ENCODE results near the gene KRTAP4-7.

DNA sequence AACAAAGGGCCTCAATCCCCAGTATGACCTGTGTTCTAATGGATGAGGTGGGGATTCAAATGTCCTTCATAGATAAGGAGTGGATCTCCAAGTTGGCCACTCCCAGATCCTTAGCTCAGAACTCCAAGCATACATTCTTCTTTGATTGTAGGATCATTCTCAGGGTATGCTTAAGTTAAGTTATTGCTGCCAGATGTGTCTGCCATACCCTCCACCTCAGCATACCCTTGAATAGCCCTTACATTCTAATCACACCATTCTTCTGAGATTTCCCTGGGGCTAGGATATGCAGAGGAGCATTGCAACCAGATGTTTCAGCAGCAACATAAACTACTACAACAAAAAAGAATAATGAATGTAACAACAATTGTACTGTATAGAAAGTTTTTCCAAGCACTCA, 16.7 kb upstream of the KRTAP4-7 start:
- TF ChIP-seq, protein P1, sequence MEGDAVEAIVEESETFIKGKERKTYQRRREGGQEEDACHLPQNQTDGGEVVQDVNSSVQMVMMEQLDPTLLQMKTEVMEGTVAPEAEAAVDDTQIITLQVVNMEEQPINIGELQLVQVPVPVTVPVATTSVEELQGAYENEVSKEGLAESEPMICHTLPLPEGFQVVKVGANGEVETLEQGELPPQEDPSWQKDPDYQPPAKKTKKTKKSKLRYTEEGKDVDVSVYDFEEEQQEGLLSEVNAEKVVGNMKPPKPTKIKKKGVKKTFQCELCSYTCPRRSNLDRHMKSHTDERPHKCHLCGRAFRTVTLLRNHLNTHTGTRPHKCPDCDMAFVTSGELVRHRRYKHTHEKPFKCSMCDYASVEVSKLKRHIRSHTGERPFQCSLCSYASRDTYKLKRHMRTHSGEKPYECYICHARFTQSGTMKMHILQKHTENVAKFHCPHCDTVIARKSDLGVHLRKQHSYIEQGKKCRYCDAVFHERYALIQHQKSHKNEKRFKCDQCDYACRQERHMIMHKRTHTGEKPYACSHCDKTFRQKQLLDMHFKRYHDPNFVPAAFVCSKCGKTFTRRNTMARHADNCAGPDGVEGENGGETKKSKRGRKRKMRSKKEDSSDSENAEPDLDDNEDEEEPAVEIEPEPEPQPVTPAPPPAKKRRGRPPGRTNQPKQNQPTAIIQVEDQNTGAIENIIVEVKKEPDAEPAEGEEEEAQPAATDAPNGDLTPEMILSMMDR (IDR thresholded peaks at IDR 0.05): no peak
- TF ChIP-seq POLR2A (IDR thresholded peaks at IDR 0.05): no peak
